DOHH2 (cell line): Measurements from ENCODE around the gene OR51F1.

ENCODE experiments used
- CTCF ChIP-seq: fragments of 200-600 bp; sonication (generic); IDR thresholded peaks from one replicate; pipeline ENCODE4 v1.5.1; 2014; ENCODE audit warnings: antibody characterized with exemption, mild to moderate bottlenecking, low read depth, low read length; ENCODE audit not compliant: poor library complexity, severe bottlenecking
- EZH2phosphoT487 ChIP-seq: fragments of 200-600 bp; sonication (generic); IDR thresholded peaks from 2 replicates; pipeline ENCODE4 v1.6.1; 2017; ENCODE audit warnings: borderline replicate concordance, mild to moderate bottlenecking, antibody characterized with exemption, low read length, moderate library complexity, mixed read lengths

GRCh38 chr11:4763096-4763495 lies 6.6 kb downstream of the OR51F1 start:
- TF ChIP-seq CTCF: no peak
- TF ChIP-seq EZH2phosphoT487: no peak
